CD4-positive, alpha-beta T cell (primary cell): ENCODE measurements around the gene IL17RC. TPM values are rescaled to one million over a fixed set of nuclear protein-coding genes. Genes with fewer than 3 reads are reported as not detected.

Source experiments
- ATAC-seq: fragments of 200-7000 bp; cut with Tn5 transposase; one replicate; pipeline ENCODE4 v1.10.0; 2022; ENCODE audit warnings: mild to moderate bottlenecking; ENCODE audit not compliant: poor library complexity
- CTCF ChIA-PET: fragments of 350-600 bp; sonication (Branson Sonifier 250); formaldehyde crosslinking; loops from one replicate; lab custom pipeline; 2021; ENCODE audit warnings: antibody characterized with exemption, inconsistent platforms; lab: Charles Lee
- POLR2A ChIA-PET: fragments of 350-600 bp; sonication (Branson Sonifier 250); formaldehyde crosslinking; loops from one replicate; lab custom pipeline; 2021; ENCODE audit warnings: antibody characterized with exemption, inconsistent platforms; lab: Charles Lee
- DNase-seq, 14 experiments: peaks; one replicate each; pipeline ENCODE4 v3.0.0-alpha.2; 2013 to 2020; ENCODE audit warnings: mixed read lengths in 2 of 14
- H3K27ac ChIP-seq, 2 donors: one replicate each; pipeline versions ENCODE4 v1.5.1 to v1.7.0; 2013; ENCODE audit warnings: low read length in 2 of 2, low read depth in 1 of 2, mild to moderate bottlenecking in 1 of 2
- H3K27me3 ChIP-seq, 2 experiments: 1 replicate in 1 of 2; 2 replicates in 1 of 2; pipeline versions ENCODE4 v1.6.1 to v1.7.0; 2013; ENCODE audit warnings: low read length in 2 of 2, control low read depth in 1 of 2, mild to moderate bottlenecking in 1 of 2, moderate library complexity in 1 of 2; ENCODE audit not compliant: insufficient read depth in 2 of 2, control insufficient read depth in 1 of 2
- H3K36me3 ChIP-seq: one replicate; pipeline ENCODE4 v1.6.1; 2013; ENCODE audit warnings: low read length, control low read depth; ENCODE audit not compliant: insufficient read depth
- H3K4me1 ChIP-seq: one replicate; pipeline ENCODE4 v1.6.1; 2013; ENCODE audit warnings: low read length, control low read depth; ENCODE audit not compliant: insufficient read depth
- H3K4me3 ChIP-seq: one replicate; pipeline ENCODE4 v1.5.1; 2013; ENCODE audit warnings: mild to moderate bottlenecking, low read length, moderate library complexity
- H3K9me3 ChIP-seq, 2 experiments: 1 replicate in 1 of 2; 2 replicates in 1 of 2; pipeline versions ENCODE4 v1.6.1 to v1.7.0; 2013; ENCODE audit warnings: low read length in 2 of 2, mild to moderate bottlenecking in 2 of 2, control low read depth in 1 of 2, moderate library complexity in 1 of 2; ENCODE audit not compliant: control insufficient read depth in 1 of 2, insufficient read depth in 1 of 2
- H3K27ac Mint-ChIP-seq: one replicate; pipeline ENCODE4 v1.8.0; 2020; ENCODE audit warnings: mixed read lengths
- H3K27me3 Mint-ChIP-seq: one replicate; pipeline ENCODE4 v1.8.0; 2021; ENCODE audit warnings: mixed read lengths
- H3K36me3 Mint-ChIP-seq: one replicate; pipeline ENCODE4 v1.8.0; 2021; ENCODE audit warnings: low read depth, mixed read lengths
- H3K4me1 Mint-ChIP-seq: one replicate; pipeline ENCODE4 v1.8.0; 2021; ENCODE audit warnings: low read depth, mixed read lengths
- H3K4me3 Mint-ChIP-seq: one replicate; pipeline ENCODE4 v1.8.0; 2020; ENCODE audit warnings: mild to moderate bottlenecking, mixed read lengths
- H3K9me3 Mint-ChIP-seq: one replicate; pipeline ENCODE4 v1.8.0; 2020; ENCODE audit warnings: mixed read lengths
- intact Hi-C, 2 experiments: fragments of 100-400 bp; cut with DNase I in 1 of 2; cut with micrococcal nuclease in 1 of 2; formaldehyde crosslinking; loops; one replicate each; pipeline versions ENCODE4 v1.15.1 to v1.9.0; 2023 to 2025; cut with DNase I, micrococcal nuclease
- total RNA-seq, 174 experiments: library from RNA in 2 of 174; stranded (reverse) in 2 of 174; gene quantifications; one replicate each; pipeline ENCODE4 v1.2.3 and lab custom pipeline; 2021 to 2026
- TF ChIP-seq, protein P1 (sequence below): fragments of 200-600 bp; IDR thresholded peaks from one replicate; pipeline ENCODE4 v1.8.0; 2022; ENCODE audit warnings: antibody characterized with exemption, mild to moderate bottlenecking

The IL17RC gene
- total RNA-seq, 2 experiments from 2014 or later: 0.42 to 0.88 TPM

DNA sequence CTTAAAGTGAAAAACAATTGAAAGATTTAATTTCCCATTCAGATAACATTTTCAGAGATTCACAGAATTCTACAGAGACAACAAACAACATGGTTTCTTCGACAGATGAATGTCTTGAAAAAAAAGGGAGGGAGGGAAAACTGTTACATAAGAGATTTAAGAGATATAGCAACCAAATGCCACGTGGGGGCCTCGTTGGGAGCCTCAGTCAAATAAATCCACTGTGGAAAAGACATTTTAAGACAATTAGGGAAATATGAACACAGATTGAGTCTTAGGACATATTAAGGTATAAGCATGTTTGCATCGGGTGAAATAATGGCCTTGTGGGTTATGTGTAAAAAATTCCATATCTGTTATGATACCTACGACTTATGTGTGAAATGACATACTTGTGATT, 40.3 kb downstream of the IL17RC start:
- H3K36me3 Mint-ChIP-seq: peaks cover 10% of the 10 kb centered on the region
- Histone ChIP-seq H3K4me1 (peaks cover 5% of the 10 kb centered on the region), H3K27ac (no peak overlapping the region), H3K9me3 (no peaks in the 10 kb centered on the region), H3K4me3 (no peak overlapping the region), H3K36me3 (no peaks in the 10 kb centered on the region), H3K27me3 (no peaks in the 10 kb centered on the region)
- H3K27me3 Mint-ChIP-seq: no peaks in the 10 kb centered on the region
- DNase-seq: no peak
- no peak overlapping the region for H3K4me3 Mint-ChIP-seq
- CTCF ChIA-PET: no interaction called here
- H3K4me1 Mint-ChIP-seq: peaks cover 9% of the 10 kb centered on the region
- ATAC-seq: no peak
- TF ChIP-seq, protein P1, sequence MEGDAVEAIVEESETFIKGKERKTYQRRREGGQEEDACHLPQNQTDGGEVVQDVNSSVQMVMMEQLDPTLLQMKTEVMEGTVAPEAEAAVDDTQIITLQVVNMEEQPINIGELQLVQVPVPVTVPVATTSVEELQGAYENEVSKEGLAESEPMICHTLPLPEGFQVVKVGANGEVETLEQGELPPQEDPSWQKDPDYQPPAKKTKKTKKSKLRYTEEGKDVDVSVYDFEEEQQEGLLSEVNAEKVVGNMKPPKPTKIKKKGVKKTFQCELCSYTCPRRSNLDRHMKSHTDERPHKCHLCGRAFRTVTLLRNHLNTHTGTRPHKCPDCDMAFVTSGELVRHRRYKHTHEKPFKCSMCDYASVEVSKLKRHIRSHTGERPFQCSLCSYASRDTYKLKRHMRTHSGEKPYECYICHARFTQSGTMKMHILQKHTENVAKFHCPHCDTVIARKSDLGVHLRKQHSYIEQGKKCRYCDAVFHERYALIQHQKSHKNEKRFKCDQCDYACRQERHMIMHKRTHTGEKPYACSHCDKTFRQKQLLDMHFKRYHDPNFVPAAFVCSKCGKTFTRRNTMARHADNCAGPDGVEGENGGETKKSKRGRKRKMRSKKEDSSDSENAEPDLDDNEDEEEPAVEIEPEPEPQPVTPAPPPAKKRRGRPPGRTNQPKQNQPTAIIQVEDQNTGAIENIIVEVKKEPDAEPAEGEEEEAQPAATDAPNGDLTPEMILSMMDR: no peak
- intact Hi-C loops: no loop called here
- POLR2A ChIA-PET: no interaction called here
- H3K27ac Mint-ChIP-seq: peak overlapping the region; percentile 39
- H3K9me3 Mint-ChIP-seq: no peaks in the 10 kb centered on the region

- Histone ChIP-seq H3K27ac (no peak overlapping the region), H3K9me3 (no peaks in the 10 kb centered on the region), H3K27me3 (no peaks in the 10 kb centered on the region), H3K4me1 (no peaks in the 10 kb centered on the region), H3K4me3 (no peak overlapping the region), H3K36me3 (peaks cover 37% of the 10 kb centered on the region)
- intact Hi-C loops: no loop called here
- Mint-ChIP-seq H3K4me3 (no peak overlapping the region), H3K27me3 (no peaks in the 10 kb centered on the region), H3K27ac (no peak overlapping the region), H3K4me1 (no peaks in the 10 kb centered on the region), H3K9me3 (no peaks in the 10 kb centered on the region), H3K36me3 (peaks cover 71% of the 10 kb centered on the region)
- ChIA-PET CTCF (no interaction called here), POLR2A (no interaction called here)
- no peak for ATAC-seq
- TF ChIP-seq, protein P1: no peak
- no peak for DNase-seq
Measured at GRCh38 chr3:9965200-9965875, 48.4 kb downstream of the IL17RC start.

DNA sequence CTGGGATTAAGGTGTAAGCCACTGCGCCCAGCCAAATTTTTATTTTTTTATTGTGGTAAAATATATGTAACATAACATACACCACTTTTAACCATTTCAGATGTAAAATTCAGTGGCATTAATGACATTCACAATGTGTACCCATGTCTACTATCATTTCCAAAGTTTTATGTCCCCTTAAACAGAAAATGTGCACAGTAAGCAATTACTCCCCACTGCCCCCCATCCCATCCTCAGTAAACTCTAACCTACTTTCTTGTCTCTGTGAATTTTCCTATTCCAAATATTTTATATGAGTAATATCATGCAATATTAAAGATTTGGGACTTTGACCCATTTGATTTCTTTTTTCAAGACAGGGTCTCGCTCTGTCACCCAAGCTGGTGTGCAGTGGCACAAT, 49.9 kb downstream of the IL17RC start:
- Histone ChIP-seq H3K27me3 (no peaks in the 10 kb centered on the region), H3K4me1 (no peaks in the 10 kb centered on the region), H3K27ac (no peak overlapping the region), H3K9me3 (no peaks in the 10 kb centered on the region), H3K4me3 (no peak overlapping the region), H3K36me3 (peaks cover 51% of the 10 kb centered on the region)
- Mint-ChIP-seq H3K27ac (no peak overlapping the region), H3K9me3 (no peaks in the 10 kb centered on the region), H3K36me3 (peaks cover 78% of the 10 kb centered on the region), H3K27me3 (no peaks in the 10 kb centered on the region), H3K4me1 (no peaks in the 10 kb centered on the region), H3K4me3 (no peak overlapping the region)
- ChIA-PET POLR2A (no interaction called here), CTCF (no interaction called here)
- TF ChIP-seq, protein P1: no peak
- intact Hi-C loops: no loop called here
- ATAC-seq: no peak
- DNase-seq: no peak
